Sciatic nerve (tissue), 2 donors: Measurements from ENCODE around the gene RREB1. TPM values are rescaled to one million over a fixed set of nuclear protein-coding genes. Genes with fewer than 3 reads are reported as not detected.

ENCODE experiments used
- ATAC-seq: fragments of 200-7000 bp; cut with Tn5 transposase; one replicate; pipeline ENCODE4 v1.9.1; 2020; ENCODE audit warnings: mild to moderate bottlenecking, moderate library complexity
- DNase-seq: peaks from one replicate; pipeline ENCODE4 v3.0.0-alpha.2; 2020; ENCODE audit warnings: low spot score
- intact Hi-C: fragments of 100-400 bp; cut with DNase I; formaldehyde crosslinking; loops from one replicate; pipeline ENCODE4 v1.14.2; 2022
- total RNA-seq: library from RNA; stranded (reverse); fragmentation: NEBNext Ultra II Directional; extraction: Animal tissue kit (Norgen Biotek cat#: 25700); gene quantifications from one replicate; pipeline ENCODE4 v1.2.1, GENCODE V29; 2021
- donor health status: DM: no; HTN: no; CAD: no.
- donor health status: DM: no; HTN: no; CAD: no.

The RREB1 gene, protein sequence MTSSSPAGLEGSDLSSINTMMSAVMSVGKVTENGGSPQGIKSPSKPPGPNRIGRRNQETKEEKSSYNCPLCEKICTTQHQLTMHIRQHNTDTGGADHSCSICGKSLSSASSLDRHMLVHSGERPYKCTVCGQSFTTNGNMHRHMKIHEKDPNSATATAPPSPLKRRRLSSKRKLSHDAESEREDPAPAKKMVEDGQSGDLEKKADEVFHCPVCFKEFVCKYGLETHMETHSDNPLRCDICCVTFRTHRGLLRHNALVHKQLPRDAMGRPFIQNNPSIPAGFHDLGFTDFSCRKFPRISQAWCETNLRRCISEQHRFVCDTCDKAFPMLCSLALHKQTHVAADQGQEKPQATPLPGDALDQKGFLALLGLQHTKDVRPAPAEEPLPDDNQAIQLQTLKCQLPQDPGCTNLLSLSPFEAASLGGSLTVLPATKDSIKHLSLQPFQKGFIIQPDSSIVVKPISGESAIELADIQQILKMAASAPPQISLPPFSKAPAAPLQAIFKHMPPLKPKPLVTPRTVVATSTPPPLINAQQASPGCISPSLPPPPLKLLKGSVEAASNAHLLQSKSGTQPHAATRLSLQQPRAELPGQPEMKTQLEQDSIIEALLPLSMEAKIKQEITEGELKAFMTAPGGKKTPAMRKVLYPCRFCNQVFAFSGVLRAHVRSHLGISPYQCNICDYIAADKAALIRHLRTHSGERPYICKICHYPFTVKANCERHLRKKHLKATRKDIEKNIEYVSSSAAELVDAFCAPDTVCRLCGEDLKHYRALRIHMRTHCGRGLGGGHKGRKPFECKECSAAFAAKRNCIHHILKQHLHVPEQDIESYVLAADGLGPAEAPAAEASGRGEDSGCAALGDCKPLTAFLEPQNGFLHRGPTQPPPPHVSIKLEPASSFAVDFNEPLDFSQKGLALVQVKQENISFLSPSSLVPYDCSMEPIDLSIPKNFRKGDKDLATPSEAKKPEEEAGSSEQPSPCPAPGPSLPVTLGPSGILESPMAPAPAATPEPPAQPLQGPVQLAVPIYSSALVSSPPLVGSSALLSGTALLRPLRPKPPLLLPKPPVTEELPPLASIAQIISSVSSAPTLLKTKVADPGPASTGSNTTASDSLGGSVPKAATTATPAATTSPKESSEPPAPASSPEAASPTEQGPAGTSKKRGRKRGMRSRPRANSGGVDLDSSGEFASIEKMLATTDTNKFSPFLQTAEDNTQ (N-terminal part only)
- total RNA-seq, result 50.6 TPM

DNA sequence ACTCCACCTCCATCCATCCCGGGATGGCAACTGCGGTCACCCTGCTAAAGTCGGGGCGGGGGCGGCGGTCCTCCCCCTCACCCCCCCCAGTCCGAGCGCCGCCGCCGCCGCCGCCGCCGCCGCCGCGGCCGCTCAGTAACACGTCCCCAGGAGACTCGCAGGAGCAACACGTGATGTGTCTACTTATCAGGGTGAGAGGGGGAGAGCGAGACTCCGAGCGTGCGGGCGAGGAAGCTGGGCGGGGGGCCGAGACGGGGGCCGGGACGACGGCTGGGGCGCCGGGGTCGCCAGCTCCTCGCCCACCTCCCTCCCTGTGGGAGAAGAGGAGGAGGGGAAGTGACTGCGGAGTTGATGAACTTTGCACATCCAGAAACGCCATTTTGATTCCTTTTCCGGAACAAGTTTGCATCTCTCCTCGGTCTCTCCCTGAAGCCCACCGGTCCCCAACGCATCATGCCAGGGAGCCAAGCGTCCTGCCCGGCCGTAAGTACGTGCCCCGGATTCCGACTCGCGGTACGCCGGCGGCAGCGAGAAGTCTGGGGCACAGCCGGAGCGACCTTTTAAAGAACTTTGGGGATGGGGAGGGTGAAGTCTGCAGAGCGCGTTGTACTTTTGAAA lies at the start of gene RREB1:
Gene RREB1 (plus strand): TSS at position 384 of the 618 bp plus-strand sequence. CDS start 73,951 bp downstream, outside the sequence.
- ATAC-seq (peak; percentile 72), DNase-seq (peak; percentile 76)
- intact Hi-C loops, result no loop called here

DNA sequence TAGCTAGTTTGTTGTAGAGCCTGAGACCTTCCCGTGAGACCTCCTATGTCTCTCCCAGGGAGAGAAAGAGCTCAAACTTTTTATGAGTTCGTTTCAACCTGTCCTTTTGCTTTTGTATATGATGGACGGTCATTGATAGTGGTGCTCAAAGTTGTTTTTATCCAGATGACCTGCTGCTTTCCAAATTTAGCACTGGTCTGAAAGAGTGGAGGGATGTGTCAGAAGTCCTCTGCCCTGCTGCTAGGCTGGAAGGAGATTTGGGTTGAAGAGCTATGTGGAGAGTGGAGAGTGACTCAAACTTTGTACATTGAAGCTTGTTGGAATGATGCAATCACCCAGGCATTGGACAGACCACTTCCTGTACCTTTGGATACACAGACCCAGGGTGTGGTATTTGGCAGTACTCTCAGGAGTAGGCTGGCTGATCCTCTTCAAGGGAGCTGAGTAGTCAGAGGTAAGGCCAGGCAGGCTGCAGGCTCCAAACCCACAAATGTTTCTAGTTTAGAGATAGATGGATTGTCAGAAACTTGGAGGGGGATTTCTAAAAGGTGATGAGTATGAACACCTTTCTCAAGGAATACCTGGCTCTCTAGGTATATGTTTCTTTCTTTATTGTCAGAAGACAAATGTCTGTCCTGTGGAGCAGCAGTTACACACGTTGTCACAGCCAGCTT lies 49.4 kb upstream of the RREB1 start:
- ATAC-seq, result peak; percentile 91
- no peak for DNase-seq
- intact Hi-C loops, result no loop called here

DNA sequence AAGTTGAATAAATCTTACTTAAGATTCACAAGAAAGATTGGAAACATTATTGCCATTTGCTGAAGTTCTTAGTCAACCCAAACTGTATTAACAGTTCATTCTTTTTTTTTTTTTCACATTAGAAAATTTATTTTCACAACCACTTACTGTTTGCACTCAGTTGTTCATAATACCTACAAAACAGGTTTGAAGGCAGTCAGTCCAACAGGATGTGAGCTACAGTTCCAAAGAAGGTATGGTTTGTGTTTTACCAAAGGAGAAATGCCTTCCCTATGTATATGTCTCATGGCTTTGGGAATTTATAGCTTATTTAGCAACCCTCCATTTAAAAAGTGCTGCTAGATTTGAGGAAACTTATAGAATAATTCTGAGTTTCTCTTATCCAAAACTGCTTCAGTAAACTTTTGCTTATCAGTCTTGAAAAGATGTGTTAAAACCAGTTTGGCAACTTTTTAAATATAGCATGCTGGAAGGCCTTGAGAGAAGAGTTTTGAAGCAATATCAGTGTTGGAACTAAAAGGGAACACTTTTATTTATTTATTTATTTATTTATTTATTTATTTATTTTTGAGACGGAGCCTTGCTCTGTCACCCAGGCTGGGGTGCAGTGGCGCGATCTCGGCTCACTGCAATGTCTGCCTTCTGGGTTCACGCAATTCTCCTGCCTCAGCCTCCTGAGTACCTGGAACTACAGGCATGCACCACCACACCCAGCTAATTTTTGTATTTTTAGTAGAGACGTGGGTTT lies 46.8 kb upstream of the RREB1 start:
- no peak for ATAC-seq

DNA sequence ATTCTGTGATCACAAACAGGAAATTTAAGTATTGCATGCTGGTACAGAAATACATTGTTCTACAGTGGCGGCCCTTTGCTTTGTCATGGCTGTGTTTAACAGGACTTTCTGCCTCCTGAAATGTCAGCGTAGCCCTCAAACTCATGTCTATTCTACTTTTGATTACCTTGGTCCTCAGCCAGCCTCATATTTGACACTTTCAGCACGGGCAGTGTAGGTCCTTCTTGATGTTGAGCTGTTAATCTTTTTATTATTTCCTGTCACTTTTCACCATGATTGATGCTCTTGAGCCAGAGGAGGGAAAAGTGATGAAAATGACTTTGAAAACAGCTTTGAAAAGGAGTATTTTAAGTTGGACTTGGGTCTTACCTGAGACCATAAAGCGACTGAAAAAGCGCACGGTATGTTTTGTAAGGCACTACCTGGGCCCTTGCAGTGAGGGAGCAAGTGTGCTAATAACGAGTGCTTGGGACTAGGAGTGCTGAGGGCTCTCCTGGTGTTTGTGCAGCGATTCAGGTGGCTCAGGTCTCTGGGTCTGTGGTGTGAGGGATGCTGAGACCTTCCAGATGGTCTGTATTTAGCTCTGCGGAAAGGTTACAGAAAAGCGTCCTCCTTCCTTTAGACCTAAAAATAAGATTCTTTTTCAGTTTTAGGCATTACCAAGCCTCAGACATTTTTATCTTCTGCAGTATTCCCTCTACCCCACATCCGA lies 45.2 kb upstream of the RREB1 start:
- intact Hi-C loops, result no loop called here
- no peak for DNase-seq
- ATAC-seq, result no peak

More for the DNA sequence above, 46.8 kb upstream of the RREB1 start:
- intact Hi-C loops, result no loop called here
- no peak for DNase-seq

DNA sequence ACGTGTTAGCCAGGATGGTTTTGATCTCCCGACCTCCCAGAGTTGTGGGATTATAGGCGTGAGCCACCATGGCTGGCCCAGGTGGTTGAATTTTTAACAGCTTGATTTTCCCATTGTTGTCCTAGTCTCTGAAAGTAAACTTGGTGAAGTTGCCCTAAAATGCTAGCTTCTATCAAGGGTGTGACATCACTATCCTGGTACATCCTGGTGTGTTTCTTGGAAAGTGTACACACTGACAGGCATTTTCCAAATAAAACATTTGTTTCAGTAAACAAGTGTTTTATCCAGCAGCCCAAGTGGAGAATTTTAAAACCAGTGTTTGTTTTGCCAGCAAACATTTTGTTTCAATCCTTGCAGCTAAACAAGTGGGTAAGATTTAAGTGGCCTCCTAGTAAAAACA lies 40.5 kb upstream of the RREB1 start:
- intact Hi-C loops, result no loop called here
- no peak for ATAC-seq

DNA sequence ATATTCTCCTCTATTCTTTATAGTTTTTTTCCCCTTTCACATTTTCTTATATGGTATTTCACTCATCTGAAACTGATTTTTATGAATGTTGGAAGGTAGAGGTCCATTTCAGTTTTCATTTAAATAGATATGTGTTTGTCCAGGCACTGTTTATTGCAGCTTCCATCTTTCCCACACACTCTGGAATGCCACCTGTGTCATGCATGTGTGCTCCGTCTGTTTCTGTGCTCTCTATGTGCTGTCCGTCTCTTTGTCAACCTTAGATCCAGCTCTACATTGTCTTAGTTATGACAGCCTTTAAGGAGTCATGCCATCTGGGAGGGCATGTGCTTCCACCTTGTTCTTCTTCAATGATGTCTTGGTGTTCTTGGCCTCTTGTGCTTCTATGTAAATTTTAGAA lies 36.4 kb upstream of the RREB1 start:
- no peak for ATAC-seq
- intact Hi-C loops, result no loop called here
- DNase-seq, result no peak

More for the DNA sequence above, 40.5 kb upstream of the RREB1 start:
- no peak for DNase-seq

DNA sequence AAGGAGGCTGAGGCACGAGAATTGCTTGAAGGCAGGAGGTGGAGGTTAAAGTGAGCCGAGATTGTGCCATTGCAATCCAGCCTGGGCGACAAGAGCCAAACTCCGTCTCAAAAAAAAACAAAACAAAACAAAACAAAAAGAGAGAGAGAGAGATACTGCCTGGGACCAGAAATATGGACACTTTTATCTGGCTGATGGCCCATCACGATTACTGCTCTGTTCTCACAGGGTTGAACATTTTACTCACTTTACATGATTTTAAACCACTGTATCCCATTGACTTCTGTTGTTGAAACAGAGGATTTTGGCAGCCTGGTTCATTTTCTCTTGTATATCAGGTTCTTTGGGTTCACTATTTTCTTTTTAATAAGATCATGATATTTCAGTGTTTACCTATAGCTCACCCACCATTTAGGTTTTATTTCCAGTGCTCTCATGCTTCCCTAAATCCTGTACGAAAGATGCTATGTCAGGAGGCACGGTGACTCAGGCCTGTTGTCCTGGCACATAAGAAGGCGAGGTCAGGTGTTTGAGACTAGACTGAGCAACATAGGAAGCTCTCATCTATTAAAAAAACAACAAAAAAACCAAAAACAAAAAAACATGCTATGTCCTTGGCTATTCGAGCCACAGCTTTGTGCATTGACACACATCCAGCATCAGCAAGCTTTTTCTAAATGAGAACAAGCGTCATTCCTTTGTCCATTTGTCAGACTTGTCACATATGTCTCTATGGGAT lies 34.5 kb upstream of the RREB1 start:
- intact Hi-C loops, result no loop called here
- DNase-seq (no peak), ATAC-seq (no peak)

DNA sequence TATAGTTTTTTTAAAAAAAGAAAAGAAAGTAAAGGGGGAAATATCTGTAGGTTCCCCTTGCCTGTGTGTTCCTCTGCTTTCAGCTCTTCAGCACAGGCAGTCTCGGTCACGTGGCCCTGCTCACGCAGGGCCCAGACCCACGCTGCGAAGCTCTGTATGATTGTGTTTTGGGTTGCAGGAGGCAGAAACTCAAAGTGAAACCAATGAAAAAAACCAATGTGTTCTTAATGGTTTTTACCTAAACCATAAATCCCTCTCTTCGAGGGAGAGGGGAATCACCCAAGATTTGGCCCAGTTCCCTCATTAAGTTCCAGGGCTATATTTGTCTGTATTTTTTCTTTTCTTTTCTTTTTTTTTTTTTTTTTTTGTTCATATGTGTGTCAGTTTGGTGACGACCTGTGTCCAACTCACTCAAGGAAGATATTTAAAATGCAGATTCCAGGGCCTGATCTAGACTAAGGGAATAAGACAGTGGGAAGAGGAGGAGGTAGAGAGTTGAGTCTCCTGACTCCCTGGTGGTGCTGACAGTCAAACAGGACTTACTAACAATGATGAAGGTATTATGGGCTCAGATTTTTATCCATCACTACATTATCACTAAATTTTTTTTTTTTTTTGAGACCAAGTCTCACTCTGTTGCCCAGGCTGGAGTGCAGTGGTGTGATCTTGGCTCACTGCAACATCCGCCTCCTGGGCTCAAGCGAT lies 33.8 kb upstream of the RREB1 start:
- intact Hi-C loops, result no loop called here
- ATAC-seq, result peak; percentile 84

DNA sequence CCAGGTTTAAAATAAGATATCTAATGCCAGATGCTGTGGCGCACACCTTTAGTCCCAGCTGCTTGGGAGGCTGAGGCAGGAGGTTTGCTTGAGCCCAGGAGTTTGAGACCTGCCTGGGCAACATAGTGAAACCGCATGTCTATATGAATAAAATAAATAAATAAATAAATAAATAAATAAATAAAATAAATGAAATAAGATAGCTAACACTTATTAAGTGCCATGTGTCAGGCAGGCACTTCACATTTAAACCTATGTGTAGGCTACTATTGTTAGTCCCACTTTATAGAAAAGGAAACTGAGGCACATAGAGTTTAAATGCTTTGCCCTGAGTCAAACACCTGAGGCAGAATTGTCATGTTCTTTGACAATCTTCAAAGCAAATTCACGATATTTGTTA lies 32.9 kb upstream of the RREB1 start:
- ATAC-seq, result no peak
- no peak for DNase-seq

More for the DNA sequence above, 33.8 kb upstream of the RREB1 start:
- DNase-seq, result peak; percentile 65

DNA sequence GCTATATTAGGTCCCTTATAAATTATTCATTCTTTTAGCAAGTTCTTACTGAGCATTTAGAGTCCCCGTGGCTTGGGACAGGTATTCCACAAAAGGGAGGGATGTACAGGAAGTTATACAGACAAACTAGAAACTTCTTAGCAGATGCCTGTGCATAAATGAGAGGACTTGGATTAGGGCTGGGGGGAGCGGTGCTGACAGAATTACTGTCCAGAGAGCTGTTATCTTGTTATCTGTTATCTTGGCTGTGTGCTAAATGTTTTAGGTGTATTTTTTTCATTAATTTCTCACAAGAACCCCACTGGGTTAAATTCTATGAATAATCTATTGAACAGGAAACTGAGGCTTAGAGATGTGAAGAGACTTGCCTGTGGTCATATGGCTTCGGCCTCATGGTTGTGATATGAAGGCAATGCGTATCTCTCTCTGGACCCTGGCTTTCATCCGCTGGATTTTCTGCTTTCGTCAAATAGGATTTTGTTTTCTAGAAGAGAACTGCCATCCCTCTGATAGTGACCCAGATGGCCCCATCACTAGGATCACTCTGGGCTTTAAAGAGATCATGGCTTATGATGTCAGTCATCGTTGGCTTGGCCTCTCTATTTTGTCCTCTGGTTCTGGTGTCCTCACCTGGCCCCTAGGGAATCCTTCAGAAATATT lies 32.3 kb upstream of the RREB1 start:
- DNase-seq, result no peak
- no peak for ATAC-seq
- intact Hi-C loops, result no loop called here

More for the DNA sequence above, 32.9 kb upstream of the RREB1 start:
- intact Hi-C loops, result no loop called here

DNA sequence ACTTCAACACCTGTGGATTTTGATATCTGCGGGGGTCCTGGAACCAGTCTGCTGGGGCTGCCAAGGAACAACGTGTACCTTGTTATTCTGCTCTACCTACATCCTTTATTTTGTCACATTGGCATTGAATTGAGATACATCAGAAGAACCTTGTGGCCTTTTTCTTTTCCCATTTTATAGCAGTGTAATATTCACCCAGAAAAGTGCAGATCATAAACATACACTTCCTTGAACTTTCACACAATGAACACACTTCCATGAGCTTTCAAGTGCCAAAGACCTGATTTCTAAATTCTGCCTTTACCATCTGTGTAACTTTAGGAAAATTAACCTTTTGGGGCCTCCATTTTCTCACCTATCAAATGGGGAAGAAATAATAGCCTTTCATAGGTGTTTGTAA lies 29.9 kb upstream of the RREB1 start:
- DNase-seq, result no peak
- intact Hi-C loops, result no loop called here
- ATAC-seq, result no peak

DNA sequence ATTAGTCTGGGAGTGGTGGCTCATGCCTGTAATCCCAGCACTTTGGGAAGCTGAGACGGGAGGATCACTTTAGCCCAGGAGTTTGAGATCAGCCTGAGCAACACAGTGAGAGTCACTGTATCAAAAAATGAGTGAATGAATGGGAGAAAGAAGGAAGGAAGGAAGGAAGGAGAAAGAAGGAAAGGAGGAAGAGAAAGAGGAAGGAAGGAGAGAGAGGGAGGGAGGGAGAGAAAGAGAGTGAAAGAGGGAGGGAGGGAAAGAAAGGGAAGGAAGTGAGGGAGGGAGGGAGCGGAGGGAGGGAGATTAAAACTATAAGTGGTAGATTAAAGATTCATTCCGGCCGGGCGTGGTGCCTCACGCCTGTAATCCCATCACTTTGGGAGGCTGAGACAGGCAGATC lies 28.9 kb upstream of the RREB1 start:
- no peak for DNase-seq
- no peak for ATAC-seq
- intact Hi-C loops, result no loop called here

DNA sequence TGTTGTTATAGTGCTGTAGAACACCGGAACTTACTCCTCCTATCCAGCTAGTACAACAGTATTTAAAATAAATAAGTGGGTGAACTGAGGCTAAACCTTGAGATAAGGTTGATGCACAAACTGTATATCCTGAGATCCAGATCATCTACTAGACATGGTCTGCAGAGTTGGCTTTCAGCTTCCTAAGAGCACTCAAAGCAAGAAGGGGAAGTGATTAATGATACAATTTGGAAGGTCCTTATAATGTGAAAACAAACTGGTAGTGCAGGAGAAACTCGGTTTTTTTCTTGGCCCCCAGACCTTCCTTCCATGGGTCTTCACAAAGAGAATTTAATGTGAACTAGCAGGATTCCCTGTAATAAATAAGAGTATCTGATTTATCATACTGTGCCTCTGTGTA lies 27.4 kb upstream of the RREB1 start:
- intact Hi-C loops, result no loop called here
- DNase-seq (no peak), ATAC-seq (no peak)

DNA sequence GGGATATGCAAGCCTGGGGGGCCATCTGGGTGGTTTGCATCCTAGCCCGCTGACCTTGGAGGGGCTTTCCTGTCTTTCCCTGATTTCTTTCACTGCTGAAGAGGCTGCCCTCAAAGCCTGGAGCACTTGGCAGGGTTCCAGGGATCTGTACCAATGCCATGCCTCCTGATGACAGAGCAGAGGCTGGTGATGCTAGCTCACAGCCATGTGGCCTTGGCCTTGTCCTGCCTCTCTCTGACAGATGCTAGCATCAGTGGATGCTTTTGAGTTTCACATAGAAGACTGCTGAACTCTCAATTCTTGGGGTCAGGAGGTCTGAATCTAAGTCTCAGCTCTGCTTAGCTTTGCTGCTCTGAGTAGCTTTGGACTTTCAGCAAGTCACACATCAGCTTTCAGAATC lies 21.9 kb upstream of the RREB1 start:
- ATAC-seq, result peak; percentile 61
- peak; percentile 73 for DNase-seq
- intact Hi-C loops, result no loop called here

DNA sequence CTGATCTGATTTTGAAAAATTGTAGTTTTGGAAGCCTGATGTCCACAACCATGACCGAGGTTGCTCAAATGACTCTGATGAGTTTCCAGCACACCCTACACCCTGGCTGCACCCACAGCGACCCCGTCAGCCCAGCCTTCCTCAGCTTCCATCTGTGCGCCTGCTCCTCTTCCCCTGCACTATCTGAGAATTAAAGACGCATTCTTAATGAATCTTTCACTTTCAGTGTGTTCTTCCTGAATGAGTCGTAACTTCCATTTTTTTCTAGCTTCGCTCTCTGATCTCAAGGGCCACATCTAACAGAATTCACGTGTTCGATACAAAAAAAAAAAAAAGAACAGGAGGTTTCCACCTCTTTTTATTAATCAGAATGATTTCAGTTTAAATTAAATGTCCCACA lies 21.3 kb upstream of the RREB1 start:
- intact Hi-C loops, result no loop called here
- DNase-seq, result peak; percentile 71
- ATAC-seq, result peak; percentile 93
